ENCODE results near the gene KIF5C.

The KIF5C gene

DNA sequence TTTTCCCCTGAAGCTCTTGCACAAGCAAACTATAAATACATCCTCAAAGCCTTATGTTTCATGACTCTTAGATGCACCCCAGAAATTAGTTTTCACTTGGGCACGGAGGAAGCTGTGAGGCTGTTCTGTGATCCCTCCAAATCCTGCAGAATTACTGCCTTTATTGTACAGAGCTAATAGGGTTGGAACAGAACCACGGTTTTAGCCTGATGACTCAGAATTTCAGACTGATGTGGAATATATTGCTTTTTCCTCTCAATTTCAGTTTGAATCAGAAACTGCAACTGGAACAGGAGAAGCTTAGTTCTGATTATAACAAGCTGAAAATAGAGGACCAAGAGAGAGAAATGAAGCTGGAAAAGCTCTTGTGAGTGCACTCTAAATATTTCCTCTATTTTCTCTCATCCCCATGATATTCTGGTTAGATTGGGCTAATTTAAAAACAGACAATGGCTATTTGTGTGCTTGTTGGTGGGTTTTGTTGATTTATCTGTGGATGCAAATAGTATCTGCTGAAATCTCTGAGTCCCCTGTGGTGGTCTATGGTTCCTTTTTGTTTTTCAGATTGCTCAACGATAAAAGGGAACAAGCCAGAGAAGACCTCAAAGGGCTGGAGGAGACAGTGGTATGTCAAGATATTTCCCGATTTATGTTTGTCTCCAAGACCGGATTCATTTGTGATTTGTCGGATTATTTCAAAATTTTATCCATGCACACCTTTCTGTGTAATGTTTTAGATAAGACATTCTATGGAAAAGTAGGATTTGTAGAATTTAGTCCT lies 125.3 kb downstream of the KIF5C start:
- no peak overlapping the region for H3K4me3 ChIP-seq (ENCODE audit: low read depth in 1 of 5, low read length in 5 of 5)
- peaks cover 0 to 3% (median 0%) of the 10 kb centered on the region in 5 donors for H3K36me3 ChIP-seq (ENCODE audit: control insufficient read depth in 5 of 5, insufficient read depth in 5 of 5, low read length in 5 of 5)
- peaks cover 0 to 3% (median 0%) of the 10 kb centered on the region in 5 donors for H3K4me1 ChIP-seq (ENCODE audit: control insufficient read depth in 5 of 5, insufficient read depth in 5 of 5, low read length in 5 of 5)
- no peak overlapping the region for H3K27ac ChIP-seq (ENCODE audit: low read depth, low read length)
- no peak overlapping the region for H3K9ac ChIP-seq (ENCODE audit: low read length in 5 of 5)
- H3K27me3 ChIP-seq (ENCODE audit: control insufficient read depth in 5 of 5, insufficient read depth in 4 of 5, low read length in 5 of 5), result peaks cover 0 to 7% (median 3%) of the 10 kb centered on the region in 5 donors
- no peaks in the 10 kb centered on the region for H3K9me3 ChIP-seq (ENCODE audit: control insufficient read depth in 5 of 5, low read length in 5 of 5)

DNA sequence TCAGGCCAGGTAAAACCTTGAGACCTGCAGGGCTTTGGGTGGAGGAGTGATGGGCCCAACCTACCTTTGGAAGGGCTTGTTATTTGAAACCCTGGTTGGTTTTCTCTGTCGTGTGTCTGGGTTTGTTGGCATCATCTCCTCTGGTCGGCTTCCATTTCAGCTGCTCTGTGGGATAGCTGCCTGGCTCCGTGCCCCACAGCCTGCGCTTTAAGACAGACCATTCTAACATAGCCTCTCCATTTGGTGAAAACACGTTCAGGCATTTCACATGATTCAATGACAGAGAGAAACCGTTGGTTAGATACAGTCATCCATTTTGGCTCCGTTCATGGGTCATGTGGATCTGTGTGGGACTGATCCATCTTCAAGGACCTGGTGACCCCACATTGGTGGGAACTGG lies 126.5 kb downstream of the KIF5C start:
- Histone ChIP-seq H3K36me3 (ENCODE audit: control insufficient read depth in 5 of 5, insufficient read depth in 5 of 5, low read length in 5 of 5) (peaks cover 0 to 3% (median 0%) of the 10 kb centered on the region in 5 donors), H3K27me3 (ENCODE audit: control insufficient read depth in 5 of 5, insufficient read depth in 4 of 5, low read length in 5 of 5) (peaks cover 0 to 6% (median 3%) of the 10 kb centered on the region in 5 donors), H3K27ac (ENCODE audit: low read depth, low read length) (no peak overlapping the region), H3K4me3 (ENCODE audit: low read depth in 1 of 5, low read length in 5 of 5) (no peak overlapping the region), H3K9me3 (ENCODE audit: control insufficient read depth in 5 of 5, low read length in 5 of 5) (no peaks in the 10 kb centered on the region), H3K9ac (ENCODE audit: low read length in 5 of 5) (no peak overlapping the region), H3K4me1 (ENCODE audit: control insufficient read depth in 5 of 5, insufficient read depth in 5 of 5, low read length in 5 of 5) (peaks cover 0 to 7% (median 0%) of the 10 kb centered on the region in 5 donors)

DNA sequence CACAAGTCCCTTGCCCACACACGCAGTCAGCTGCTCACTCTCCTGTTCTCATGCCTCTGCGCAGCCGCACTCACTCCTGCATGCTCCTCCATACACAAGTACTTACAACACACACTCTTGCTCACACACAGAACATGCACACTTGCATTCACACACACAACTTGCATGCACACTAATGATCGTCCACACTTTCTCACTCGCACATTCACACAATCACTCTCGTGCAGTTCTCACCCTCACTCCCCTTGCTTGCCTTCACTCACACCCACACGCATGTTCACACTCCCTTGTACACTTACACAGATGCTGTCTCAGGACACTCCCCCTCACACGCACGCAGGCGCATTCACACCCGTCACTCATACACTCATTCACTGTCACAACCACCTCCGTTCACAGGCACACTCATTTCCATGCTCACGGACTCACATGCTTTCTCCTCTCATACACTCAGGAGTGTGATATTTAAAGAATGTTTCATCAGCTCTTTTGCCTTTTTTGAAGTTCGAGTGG lies 127.4 kb downstream of the KIF5C start:
- Histone ChIP-seq H3K9ac (ENCODE audit: low read length in 5 of 5) (no peak overlapping the region), H3K4me3 (ENCODE audit: low read depth in 1 of 5, low read length in 5 of 5) (no peak overlapping the region), H3K36me3 (ENCODE audit: control insufficient read depth in 5 of 5, insufficient read depth in 5 of 5, low read length in 5 of 5) (peaks cover 0 to 3% (median 0%) of the 10 kb centered on the region in 5 donors), H3K27ac (ENCODE audit: low read depth, low read length) (no peak overlapping the region), H3K4me1 (ENCODE audit: control insufficient read depth in 5 of 5, insufficient read depth in 5 of 5, low read length in 5 of 5) (peaks cover 0 to 7% (median 0%) of the 10 kb centered on the region in 5 donors), H3K27me3 (ENCODE audit: control insufficient read depth in 5 of 5, insufficient read depth in 4 of 5, low read length in 5 of 5) (peaks cover 0 to 4% (median 3%) of the 10 kb centered on the region in 5 donors), H3K9me3 (ENCODE audit: control insufficient read depth in 5 of 5, low read length in 5 of 5) (no peaks in the 10 kb centered on the region)

DNA sequence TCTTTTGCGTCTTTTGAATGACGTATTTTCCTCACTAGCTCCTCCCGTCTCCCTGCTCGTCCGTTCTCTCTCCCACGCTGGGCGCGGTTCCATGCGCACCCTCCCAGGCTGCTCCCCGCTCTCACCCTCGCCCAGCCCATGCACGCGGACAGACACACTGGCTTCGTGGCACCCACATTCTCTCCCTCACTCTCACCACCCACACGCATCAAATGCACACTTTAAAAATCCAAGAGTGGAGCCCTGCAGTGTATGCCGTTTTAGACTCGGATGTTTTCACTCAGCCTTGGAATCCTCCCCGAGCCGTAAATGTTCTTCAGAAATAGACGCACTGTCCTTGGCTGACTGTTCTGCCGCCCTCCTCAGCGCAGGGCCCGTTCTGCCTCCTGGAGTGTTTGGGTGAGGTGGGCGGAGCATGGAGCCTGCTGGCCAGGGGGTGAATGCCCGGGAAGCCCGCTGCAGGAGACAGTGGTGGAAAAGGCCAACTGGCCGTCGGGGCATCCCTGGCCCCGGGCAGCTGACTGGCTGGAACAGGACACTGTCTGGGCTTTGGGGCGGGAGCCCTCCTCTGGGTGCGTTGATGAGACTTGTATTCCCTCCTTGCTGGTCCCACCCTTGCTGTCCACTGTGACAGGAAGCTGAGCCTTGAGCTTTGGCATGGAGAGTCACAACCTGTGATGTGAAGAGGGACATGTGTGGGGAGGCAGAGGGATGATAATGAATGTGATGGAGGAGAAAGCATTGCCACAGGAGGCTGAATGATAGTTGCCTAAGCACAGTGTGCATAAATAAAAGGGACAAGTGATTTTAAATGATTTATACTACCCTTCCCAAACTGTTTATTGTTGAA lies 128.1 kb downstream of the KIF5C start:
- peaks cover 0 to 3% (median 3%) of the 10 kb centered on the region in 5 donors for H3K27me3 ChIP-seq (ENCODE audit: control insufficient read depth in 5 of 5, insufficient read depth in 4 of 5, low read length in 5 of 5)
- no peak overlapping the region for H3K4me3 ChIP-seq (ENCODE audit: low read depth in 1 of 5, low read length in 5 of 5)
- H3K9me3 ChIP-seq (ENCODE audit: control insufficient read depth in 5 of 5, low read length in 5 of 5), result no peaks in the 10 kb centered on the region
- no peak overlapping the region for H3K27ac ChIP-seq (ENCODE audit: low read depth, low read length)
- peaks cover 0 to 7% (median 0%) of the 10 kb centered on the region in 5 donors for H3K4me1 ChIP-seq (ENCODE audit: control insufficient read depth in 5 of 5, insufficient read depth in 5 of 5, low read length in 5 of 5)
- no peak overlapping the region for H3K9ac ChIP-seq (ENCODE audit: low read length in 5 of 5)
- peaks cover 0 to 3% (median 0%) of the 10 kb centered on the region in 5 donors for H3K36me3 ChIP-seq (ENCODE audit: control insufficient read depth in 5 of 5, insufficient read depth in 5 of 5, low read length in 5 of 5)

DNA sequence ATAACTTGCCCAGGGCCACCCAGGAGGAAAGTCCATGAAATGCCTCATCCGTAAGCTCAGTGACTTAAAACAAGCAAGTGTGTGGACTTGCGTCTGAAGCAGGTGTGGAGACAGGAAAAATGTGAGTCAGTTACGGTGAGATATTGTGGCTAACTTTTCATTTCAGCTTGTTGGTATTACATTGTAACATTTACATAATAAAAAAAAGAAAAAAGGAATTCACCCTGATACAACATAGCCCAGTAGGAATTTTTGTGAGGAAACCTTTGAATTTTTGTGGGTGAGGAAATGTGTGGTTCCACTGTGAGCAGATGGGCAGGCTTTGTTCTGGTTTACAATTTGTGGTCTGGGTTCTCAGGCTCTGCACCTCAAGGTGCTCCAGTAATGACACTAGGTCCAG lies 129.8 kb downstream of the KIF5C start:
- H3K9ac ChIP-seq (ENCODE audit: low read length in 5 of 5), result no peak overlapping the region
- peaks cover 0 to 3% (median 0%) of the 10 kb centered on the region in 5 donors for H3K27me3 ChIP-seq (ENCODE audit: control insufficient read depth in 5 of 5, insufficient read depth in 4 of 5, low read length in 5 of 5)
- H3K9me3 ChIP-seq (ENCODE audit: control insufficient read depth in 5 of 5, low read length in 5 of 5), result no peaks in the 10 kb centered on the region
- no peak overlapping the region for H3K4me3 ChIP-seq (ENCODE audit: low read depth in 1 of 5, low read length in 5 of 5)
- no peak overlapping the region for H3K27ac ChIP-seq (ENCODE audit: low read depth, low read length)
- peaks cover 0 to 3% (median 0%) of the 10 kb centered on the region in 5 donors for H3K36me3 ChIP-seq (ENCODE audit: control insufficient read depth in 5 of 5, insufficient read depth in 5 of 5, low read length in 5 of 5)
- H3K4me1 ChIP-seq (ENCODE audit: control insufficient read depth in 5 of 5, insufficient read depth in 5 of 5, low read length in 5 of 5), result peaks cover 0 to 7% (median 0%) of the 10 kb centered on the region in 5 donors

DNA sequence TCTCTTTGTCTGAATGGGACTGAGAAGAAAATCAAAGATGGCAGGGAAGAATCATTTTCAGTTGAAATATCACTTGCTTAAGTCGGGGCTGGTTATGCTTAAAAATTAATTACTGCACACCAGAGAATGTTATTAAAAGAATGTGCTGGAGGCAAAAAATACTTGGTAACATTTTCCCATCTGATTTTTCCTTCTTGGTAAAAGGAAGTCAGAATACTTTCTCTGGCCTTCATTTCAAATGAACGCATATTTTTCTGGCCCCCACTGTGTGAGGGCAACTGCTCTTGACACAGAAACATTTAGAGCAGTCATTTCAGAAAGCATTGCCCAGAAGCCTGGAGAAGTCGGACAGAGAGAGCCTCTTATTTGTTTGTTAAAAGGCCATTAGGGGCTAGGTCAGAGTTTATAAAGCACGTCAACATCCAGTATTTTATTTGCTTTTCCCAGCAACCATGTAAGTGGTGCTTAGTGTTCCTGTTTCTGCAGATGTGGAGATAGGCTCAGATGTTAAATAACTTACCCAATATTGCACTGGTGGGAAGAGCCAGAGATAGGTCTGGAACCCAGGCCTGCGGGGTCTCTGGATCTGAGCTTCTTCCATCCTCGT lies 130.5 kb downstream of the KIF5C start:
- no peak overlapping the region for H3K27ac ChIP-seq (ENCODE audit: low read depth, low read length)
- H3K4me1 ChIP-seq (ENCODE audit: control insufficient read depth in 5 of 5, insufficient read depth in 5 of 5, low read length in 5 of 5), result peaks cover 0 to 7% (median 0%) of the 10 kb centered on the region in 5 donors

DNA sequence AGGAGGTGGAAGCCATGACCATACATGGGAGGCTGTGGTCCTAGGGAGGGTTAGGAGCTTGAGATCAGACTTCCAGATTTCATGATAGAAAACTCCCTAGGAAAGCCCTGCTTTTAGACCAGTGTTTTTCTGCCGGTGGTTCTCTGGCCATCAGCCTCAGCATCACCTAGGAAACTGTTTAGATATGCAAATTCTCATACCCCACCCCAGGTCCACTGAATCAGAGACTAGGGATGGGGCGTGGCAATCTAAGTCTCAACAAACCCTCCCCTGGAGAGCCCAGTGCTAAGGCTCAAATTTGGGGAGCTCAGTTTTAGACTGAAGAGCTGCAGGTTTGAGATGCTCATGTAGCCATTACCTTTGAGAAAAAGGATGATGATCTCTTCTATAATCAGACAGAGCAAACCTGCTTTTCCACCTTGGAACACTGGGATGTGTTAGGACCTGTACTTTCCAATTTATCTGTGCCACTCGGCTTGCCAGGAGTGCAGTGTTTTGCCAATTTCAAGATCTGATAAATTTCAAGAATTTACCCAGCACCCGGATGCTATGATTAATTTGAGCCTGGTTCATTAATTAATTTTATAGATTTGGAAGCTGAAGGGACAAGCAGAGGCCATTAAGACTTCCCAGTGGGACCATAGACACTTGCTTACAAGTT lies 132.0 kb downstream of the KIF5C start:
- peaks cover 0 to 3% (median 0%) of the 10 kb centered on the region in 5 donors for H3K27me3 ChIP-seq (ENCODE audit: control insufficient read depth in 5 of 5, insufficient read depth in 4 of 5, low read length in 5 of 5)
- peaks cover 0 to 7% (median 0%) of the 10 kb centered on the region in 5 donors for H3K4me1 ChIP-seq (ENCODE audit: control insufficient read depth in 5 of 5, insufficient read depth in 5 of 5, low read length in 5 of 5)
- no peak overlapping the region for H3K9ac ChIP-seq (ENCODE audit: low read length in 5 of 5)
- H3K36me3 ChIP-seq (ENCODE audit: control insufficient read depth in 5 of 5, insufficient read depth in 5 of 5, low read length in 5 of 5), result peaks cover 0 to 3% (median 0%) of the 10 kb centered on the region in 5 donors
- no peaks in the 10 kb centered on the region for H3K9me3 ChIP-seq (ENCODE audit: control insufficient read depth in 5 of 5, low read length in 5 of 5)
- no peak overlapping the region for H3K27ac ChIP-seq (ENCODE audit: low read depth, low read length)
- no peak overlapping the region for H3K4me3 ChIP-seq (ENCODE audit: low read depth in 1 of 5, low read length in 5 of 5)

More for the DNA sequence above, 130.5 kb downstream of the KIF5C start:
- Histone ChIP-seq H3K27me3 (ENCODE audit: control insufficient read depth in 5 of 5, insufficient read depth in 4 of 5, low read length in 5 of 5) (peaks cover 0 to 3% (median 0%) of the 10 kb centered on the region in 5 donors), H3K36me3 (ENCODE audit: control insufficient read depth in 5 of 5, insufficient read depth in 5 of 5, low read length in 5 of 5) (peaks cover 0 to 3% (median 0%) of the 10 kb centered on the region in 5 donors), H3K9ac (ENCODE audit: low read length in 5 of 5) (no peak overlapping the region), H3K9me3 (ENCODE audit: control insufficient read depth in 5 of 5, low read length in 5 of 5) (no peaks in the 10 kb centered on the region), H3K4me3 (ENCODE audit: low read depth in 1 of 5, low read length in 5 of 5) (no peak overlapping the region)

DNA sequence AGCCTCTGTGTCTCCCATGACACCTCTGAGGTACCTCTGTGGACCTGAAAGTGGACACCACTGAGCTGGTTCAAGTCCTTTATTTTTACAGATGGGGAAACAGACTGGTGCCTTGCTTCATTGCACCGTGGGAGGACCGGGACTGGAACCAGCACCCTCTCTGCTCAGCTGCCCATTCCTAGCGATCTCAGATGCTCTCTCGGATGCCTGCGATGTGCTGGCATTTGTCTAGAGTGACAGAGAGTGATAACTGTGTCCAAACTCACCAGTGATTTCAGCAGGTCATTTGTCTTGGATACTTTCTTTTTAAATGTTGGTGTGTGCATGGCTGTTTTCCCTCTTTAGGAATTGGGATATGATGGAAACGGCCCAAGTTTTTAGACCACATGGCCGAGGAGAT lies 133.4 kb downstream of the KIF5C start:
- Histone ChIP-seq H3K27me3 (ENCODE audit: control insufficient read depth in 5 of 5, insufficient read depth in 4 of 5, low read length in 5 of 5) (no peaks in the 10 kb centered on the region), H3K36me3 (ENCODE audit: control insufficient read depth in 5 of 5, insufficient read depth in 5 of 5, low read length in 5 of 5) (no peaks in the 10 kb centered on the region), H3K4me1 (ENCODE audit: control insufficient read depth in 5 of 5, insufficient read depth in 5 of 5, low read length in 5 of 5) (peaks cover 0 to 7% (median 0%) of the 10 kb centered on the region in 5 donors), H3K9me3 (ENCODE audit: control insufficient read depth in 5 of 5, low read length in 5 of 5) (no peaks in the 10 kb centered on the region), H3K4me3 (ENCODE audit: low read depth in 1 of 5, low read length in 5 of 5) (no peak overlapping the region), H3K27ac (ENCODE audit: low read depth, low read length) (no peak overlapping the region), H3K9ac (ENCODE audit: low read length in 5 of 5) (no peak overlapping the region)

Measured in subcutaneous abdominal adipose tissue (tissue), 5 donors.